Neural cell (in vitro differentiated cells): ENCODE data around the gene SLC7A1. TPM values are rescaled to one million over a fixed set of nuclear protein-coding genes. Genes with fewer than 3 reads are reported as not detected.

Source experiments
- H2AFZ ChIP-seq: fragments of 200-600, 300-800 bp; sonication (generic), shearing (Covaris generic); 2 replicates; pipeline ENCODE4 v1.6.0; 2014; ENCODE audit warnings: low read depth, mild to moderate bottlenecking, antibody characterized with exemption, low read length, moderate library complexity
- H3F3A ChIP-seq: fragments of 200-600 bp; shearing (Covaris generic); 2 replicates; pipeline ENCODE4 v1.6.1; 2016; ENCODE audit warnings: mild to moderate bottlenecking, moderate library complexity, mixed read lengths, antibody characterized with exemption, low read length; ENCODE audit not compliant: insufficient read depth, poor library complexity, severe bottlenecking
- H3K27ac ChIP-seq: fragments of 200-600, 300-800 bp; sonication (generic), shearing (Covaris generic); 2 replicates; pipeline ENCODE4 v1.5.1; 2014; ENCODE audit warnings: mild to moderate bottlenecking, low read length, moderate library complexity
- H3K27me3 ChIP-seq: fragments of 300-800, 200-600 bp; sonication (generic), shearing (Covaris generic); 2 replicates; pipeline ENCODE4 v1.6.0; 2014; ENCODE audit warnings: mild to moderate bottlenecking, low read depth, low read length, moderate library complexity; ENCODE audit not compliant: insufficient read depth
- H3K36me3 ChIP-seq: fragments of 300-800, 200-600 bp; sonication (generic), shearing (Covaris generic); 2 replicates; pipeline ENCODE4 v1.5.1; 2014; ENCODE audit warnings: mild to moderate bottlenecking, antibody characterized with exemption, low read length, moderate library complexity; ENCODE audit not compliant: insufficient read depth
- H3K4me2 ChIP-seq: fragments of 300-800, 200-600 bp; sonication (generic), shearing (Covaris generic); 2 replicates; pipeline ENCODE4 v1.6.0; 2014; ENCODE audit warnings: mild to moderate bottlenecking, low read length
- H3K4me3 ChIP-seq: fragments of 300-800, 200-600 bp; sonication (generic), shearing (Covaris generic); 2 replicates; pipeline ENCODE4 v1.5.1; 2014; ENCODE audit warnings: mild to moderate bottlenecking, low read length, moderate library complexity
- H3K79me2 ChIP-seq: fragments of 200-600 bp; shearing (Covaris generic); replicated peaks from 2 replicates; pipeline ENCODE4 v1.6.0; 2014; ENCODE audit warnings: mild to moderate bottlenecking, low read length, moderate library complexity; ENCODE audit not compliant: insufficient read depth
- H3K9ac ChIP-seq: fragments of 300-800, 200-600 bp; sonication (generic), shearing (Covaris generic); 2 replicates; pipeline ENCODE4 v1.6.1; 2016; ENCODE audit warnings: mild to moderate bottlenecking, low read length, mixed read lengths
- H3K9me2 ChIP-seq: fragments of 200-600 bp; shearing (Covaris generic); 2 replicates; pipeline ENCODE4 v1.6.1; 2016; ENCODE audit warnings: mild to moderate bottlenecking, low read length, mixed read lengths; ENCODE audit not compliant: insufficient read depth
- H3K9me3 ChIP-seq: fragments of 200-600, 300-800 bp; sonication (generic), shearing (Covaris generic); 2 replicates; pipeline ENCODE4 v1.6.1; 2016; ENCODE audit warnings: mild to moderate bottlenecking, mixed run types, low read length, moderate library complexity, mixed read lengths
- H4K20me1 ChIP-seq: fragments of 200-600 bp; shearing (Covaris generic); 2 replicates; pipeline ENCODE4 v1.6.1; 2016; ENCODE audit warnings: mild to moderate bottlenecking, mixed run types; ENCODE audit not compliant: insufficient read depth
- CTCF ChIP-seq: fragments of 450-650 bp; IDR thresholded peaks from 2 replicates; pipeline ENCODE4 v1.5.1; 2014; ENCODE audit warnings: antibody characterized with exemption, mild to moderate bottlenecking, moderate library complexity; ENCODE audit not compliant: poor library complexity, severe bottlenecking
- EP300 ChIP-seq: fragments of 450-650 bp; conservative IDR thresholded peaks from 2 replicates; pipeline ENCODE4 v1.6.1; 2014; ENCODE audit warnings: antibody characterized with exemption, mild to moderate bottlenecking, moderate library complexity; ENCODE audit not compliant: poor library complexity, severe bottlenecking
- EZH2 ChIP-seq: fragments of 200-600, 300-800 bp; shearing (Covaris generic), sonication (generic); IDR thresholded peaks from 2 replicates; pipeline ENCODE4 v1.6.1; 2014; ENCODE audit warnings: antibody characterized with exemption, low read length, borderline replicate concordance, mild to moderate bottlenecking; ENCODE audit not compliant: insufficient read depth, poor library complexity, severe bottlenecking
- MXI1 ChIP-seq: fragments of 450-650 bp; conservative IDR thresholded peaks from 2 replicates; pipeline ENCODE4 v1.6.1; 2014; ENCODE audit warnings: antibody characterized with exemption, mild to moderate bottlenecking; ENCODE audit not compliant: poor library complexity, severe bottlenecking
- POLR2AphosphoS5 ChIP-seq: IDR thresholded peaks from 2 replicates; pipeline ENCODE4 v1.6.1; 2012
- RAD21 ChIP-seq: fragments of 450-650 bp; conservative IDR thresholded peaks from 2 replicates; pipeline ENCODE4 v1.6.1; 2014; ENCODE audit warnings: antibody characterized with exemption, mild to moderate bottlenecking, moderate library complexity
- REST ChIP-seq: IDR thresholded peaks from 2 replicates; pipeline ENCODE4 v1.6.1; 2012; ENCODE audit warnings: borderline replicate concordance
- SMC3 ChIP-seq: fragments of 450-650 bp; conservative IDR thresholded peaks from 2 replicates; pipeline ENCODE4 v1.6.1; 2014; ENCODE audit warnings: antibody characterized with exemption, mild to moderate bottlenecking, moderate library complexity; ENCODE audit not compliant: poor library complexity
- TAF1 ChIP-seq: IDR thresholded peaks from 2 replicates; pipeline ENCODE4 v1.6.1; 2012; ENCODE audit warnings: low read depth
- polyA plus RNA-seq: library from polyadenylated mRNA; depleted of rRNA; stranded (reverse); fragments of >200 nt; gene quantifications from 2 replicates; pipeline ENCODE4 v1.2.3, GENCODE V29; 2014

SLC7A1 gene
- polyA plus RNA-seq, 1 donor from 2014 or later = 2.6 TPM

- no peak for TF ChIP-seq EZH2
Measured at GRCh38 chr13:29576581-29576980, 18.9 kb downstream of the SLC7A1 start (continued).

GRCh38 chr13:29575098-29575497, 20.4 kb downstream of the SLC7A1 start:
- Histone ChIP-seq H3F3A (no peaks in the 10 kb centered on the region), H3K4me3 (no peak overlapping the region)

More at GRCh38 chr13:29575098-29575497, 20.4 kb downstream of the SLC7A1 start:
- Histone ChIP-seq H3K27me3 (no peaks in the 10 kb centered on the region), H2AFZ (no peak overlapping the region), H3K9me3 (no peaks in the 10 kb centered on the region), H3K4me2 (no peak overlapping the region), H3K79me2 (no peaks in the 10 kb centered on the region), H4K20me1 (no peaks in the 10 kb centered on the region), H3K9me2 (no peaks in the 10 kb centered on the region), H3K36me3 (no peaks in the 10 kb centered on the region), H3K27ac (no peak overlapping the region), H3K9ac (no peak overlapping the region)
- no peak for TF ChIP-seq RAD21
- TF ChIP-seq MXI1 = no peak
- TF ChIP-seq EZH2 = no peak
- TF ChIP-seq POLR2AphosphoS5 = no peak
- no peak for TF ChIP-seq REST
- no peak for TF ChIP-seq SMC3
- no peak for TF ChIP-seq TAF1
- no peak for TF ChIP-seq EP300
- TF ChIP-seq CTCF = no peak
